ENCODE results near the gene SCGB2B2.
"Not testable (repeated sequence)": the region's sequence is repeated elsewhere in the genome, so short reads cannot be mapped to it uniquely, and the experiment has no call there.

The SCGB2B2 gene

GRCh38 chr19:34678421-34678820, 1.5 kb upstream of the SCGB2B2 start:
- peak overlapping the region; percentile 75 for H3K4me3 ChIP-seq (ENCODE audit: low read length)
- TF ChIP-seq ZNF274 (IDR thresholded peaks at IDR 0.05; ENCODE audit: low read depth, low read length), result no peak

- H3K4me3 ChIP-seq (ENCODE audit: low read length), result peak overlapping the region; percentile 75
- TF ChIP-seq ZNF274 (IDR thresholded peaks at IDR 0.05; ENCODE audit: low read depth, low read length), result no peak
Observed at GRCh38 chr19:34678085-34678412, 1.1 kb upstream of the SCGB2B2 start.

GRCh38 chr19:34677386-34678084, 576 bp upstream of the SCGB2B2 start, which contains the start of gene ZNF302:
Gene ZNF302, plus strand, starts transcription at chr19:34677678. Its CDS starts 1,127 bp downstream, at chr19:34678805.
- no peak for TF ChIP-seq ZNF274 (IDR thresholded peaks at IDR 0.05; ENCODE audit: low read depth, low read length)
- H3K4me3 ChIP-seq (ENCODE audit: low read length), result peak within 1 kb of the TSS; percentile 75

GRCh38 chr19:34675919-34676318, 1.0 kb downstream of the SCGB2B2 start:
- no peak for TF ChIP-seq ZNF274 (IDR thresholded peaks at IDR 0.05; ENCODE audit: low read depth, low read length)
- H3K4me3 ChIP-seq (ENCODE audit: low read length), result no peak overlapping the region

- no peak overlapping the region for H3K4me3 ChIP-seq (ENCODE audit: low read length)
- TF ChIP-seq ZNF274 (IDR thresholded peaks at IDR 0.05; ENCODE audit: low read depth, low read length), result no peak
Observed at GRCh38 chr19:34675250-34675649, 1.7 kb downstream of the SCGB2B2 start.

GRCh38 chr19:34673590-34673989, 3.4 kb downstream of the SCGB2B2 start:
- no peak for TF ChIP-seq ZNF274 (IDR thresholded peaks at IDR 0.05; ENCODE audit: low read depth, low read length)
- no peak overlapping the region for H3K4me3 ChIP-seq (ENCODE audit: low read length)

- no peak overlapping the region for H3K4me3 ChIP-seq (ENCODE audit: low read length)
- no peak for TF ChIP-seq ZNF274 (IDR thresholded peaks at IDR 0.05; ENCODE audit: low read depth, low read length)
Observed at GRCh38 chr19:34671972-34672371, 5.0 kb downstream of the SCGB2B2 start.

- H3K4me3 ChIP-seq (ENCODE audit: low read length), result no peak overlapping the region
- no peak for TF ChIP-seq ZNF274 (IDR thresholded peaks at IDR 0.05; ENCODE audit: low read depth, low read length)
Observed at GRCh38 chr19:34669305-34669704, 7.7 kb downstream of the SCGB2B2 start.

- not testable (repeated sequence) for H3K4me3 ChIP-seq (ENCODE audit: low read length)
Observed at GRCh38 chr19:34668690-34669089, 8.3 kb downstream of the SCGB2B2 start.

GRCh38 chr19:34668077-34668689, 8.8 kb downstream of the SCGB2B2 start:
- H3K4me3 ChIP-seq (ENCODE audit: low read length), result not testable (repeated sequence)

- TF ChIP-seq ZNF274 (IDR thresholded peaks at IDR 0.05; ENCODE audit: low read depth, low read length), result no peak
- 0 out of 2 replicates have a peak overlapping the region, but pooled peaks have one; percentile 20 for H3K4me3 ChIP-seq (ENCODE audit: low read length)
Observed at GRCh38 chr19:34667349-34668076, 9.4 kb downstream of the SCGB2B2 start.

- H3K4me3 ChIP-seq (ENCODE audit: low read length), result no peak overlapping the region
Observed at GRCh38 chr19:34666958-34667265, 10.0 kb downstream of the SCGB2B2 start.

GRCh38 chr19:34666200-34666957, 10.6 kb downstream of the SCGB2B2 start:
- H3K4me3 ChIP-seq (ENCODE audit: low read length), result no peak overlapping the region
- no peak for TF ChIP-seq ZNF274 (IDR thresholded peaks at IDR 0.05; ENCODE audit: low read depth, low read length)

More at GRCh38 chr19:34666958-34667265, 10.0 kb downstream of the SCGB2B2 start:
- TF ChIP-seq ZNF274 (IDR thresholded peaks at IDR 0.05; ENCODE audit: low read depth, low read length), result no peak

GRCh38 chr19:34665275-34665674, 11.7 kb downstream of the SCGB2B2 start:
- not testable (repeated sequence) for H3K4me3 ChIP-seq (ENCODE audit: low read length)

GRCh38 chr19:34664870-34665269, 12.1 kb downstream of the SCGB2B2 start:
- H3K4me3 ChIP-seq (ENCODE audit: low read length), result no peak overlapping the region
- no peak for TF ChIP-seq ZNF274 (IDR thresholded peaks at IDR 0.05; ENCODE audit: low read depth, low read length)

All from GM08714 (cell line).